Measurements from ENCODE around the gene UNC119B.

GRCh38 chr12:120677765-120678473, 32.3 kb upstream of the UNC119B start:
- TF ChIP-seq CTCF (IDR thresholded peaks at IDR 0.05; ENCODE audit: low read length) (no peak), EZH2phosphoT487 (IDR thresholded peaks at IDR 0.05; ENCODE audit: low read length) (no peak), EZH2 (optimal IDR thresholded peaks at IDR 0.05; ENCODE audit: low read depth, low read length) (no peak)
